HG03064 (cell line): ENCODE data around the gene KCNJ12.

Experiments used
- ATAC-seq: cut with Tn5 transposase; IDR thresholded peaks from one replicate; pipeline ENCODE4 v1.9.1; 2021; ENCODE audit warnings: low read depth; ENCODE audit not compliant: unreplicated experiment

Gene KCNJ12

GRCh38 chr17:21363776-21364642, 12.1 kb upstream of the KCNJ12 start:
- no peak for ATAC-seq

GRCh38 chr17:21365016-21365415, 11.1 kb upstream of the KCNJ12 start:
- ATAC-seq, result no peak

- no peak for ATAC-seq
Measured at GRCh38 chr17:21368545-21369246, 7.5 kb upstream of the KCNJ12 start.

- no peak for ATAC-seq
Measured at GRCh38 chr17:21369395-21369794, 6.8 kb upstream of the KCNJ12 start.

GRCh38 chr17:21370430-21370829, 5.7 kb upstream of the KCNJ12 start:
- ATAC-seq, result no peak

GRCh38 chr17:21371511-21372081, 4.6 kb upstream of the KCNJ12 start:
- no peak for ATAC-seq

- ATAC-seq, result no peak
Measured at GRCh38 chr17:21372256-21372954, 3.8 kb upstream of the KCNJ12 start.

GRCh38 chr17:21373036-21373435, 3.1 kb upstream of the KCNJ12 start:
- ATAC-seq, result no peak

GRCh38 chr17:21373696-21374440, 2.3 kb upstream of the KCNJ12 start:
- ATAC-seq, result no peak

GRCh38 chr17:21374441-21375161, 1.6 kb upstream of the KCNJ12 start:
- no peak for ATAC-seq

GRCh38 chr17:21375162-21375560, 996 bp upstream of the KCNJ12 start:
- ATAC-seq, result no peak

GRCh38 chr17:21375757-21376080, 438 bp upstream of the KCNJ12 start:
- ATAC-seq, result no peak

- no peak for ATAC-seq
Measured at GRCh38 chr17:21376759-21377690, 868 bp downstream of the KCNJ12 start.

GRCh38 chr17:21377705-21378396, 1.7 kb downstream of the KCNJ12 start:
- ATAC-seq, result no peak

- ATAC-seq, result no peak
Measured at GRCh38 chr17:21378553-21378952, 2.4 kb downstream of the KCNJ12 start.

- no peak for ATAC-seq
Measured at GRCh38 chr17:21379080-21379711, 3.0 kb downstream of the KCNJ12 start.

- ATAC-seq, result no peak
Measured at GRCh38 chr17:21380659-21381058, 4.5 kb downstream of the KCNJ12 start.
